ENCODE results near the gene FAM83F.

The FAM83F gene

GRCh38 chr22:39965748-39966147 is 29.0 kb upstream of the FAM83F start:
- H3K36me3 Mint-ChIP-seq (ENCODE audit: low read depth): no peaks in the 10 kb centered on the region
- H3K27me3 Mint-ChIP-seq (ENCODE audit: low read depth, poor library complexity): no peaks in the 10 kb centered on the region
- no peak for TF ChIP-seq CTCF (IDR thresholded peaks at IDR 0.05)
- no peaks in the 10 kb centered on the region for H3K9me3 Mint-ChIP-seq
- H3K4me1 Mint-ChIP-seq: peaks cover 40% of the 10 kb centered on the region
- H3K4me3 Mint-ChIP-seq: no peak overlapping the region
- no peak overlapping the region for H3K27ac Mint-ChIP-seq
- no peak for DNase-seq

GRCh38 chr22:39966470-39966869 is 28.3 kb upstream of the FAM83F start:
- Mint-ChIP-seq H3K4me3 (no peak overlapping the region), H3K36me3 (ENCODE audit: low read depth) (no peaks in the 10 kb centered on the region), H3K27me3 (ENCODE audit: low read depth, poor library complexity) (no peaks in the 10 kb centered on the region), H3K4me1 (peaks cover 43% of the 10 kb centered on the region), H3K9me3 (no peaks in the 10 kb centered on the region), H3K27ac (no peak overlapping the region)
- TF ChIP-seq CTCF (IDR thresholded peaks at IDR 0.05): no peak
- DNase-seq: no peak

GRCh38 chr22:39967103-39967829 is 27.5 kb upstream of the FAM83F start:
- no peak overlapping the region for H3K4me3 Mint-ChIP-seq
- no peaks in the 10 kb centered on the region for H3K27me3 Mint-ChIP-seq (ENCODE audit: low read depth, poor library complexity)
- H3K4me1 Mint-ChIP-seq: peaks cover 45% of the 10 kb centered on the region
- TF ChIP-seq CTCF (IDR thresholded peaks at IDR 0.05): no peak
- no peak for DNase-seq
- H3K36me3 Mint-ChIP-seq (ENCODE audit: low read depth): no peaks in the 10 kb centered on the region
- no peaks in the 10 kb centered on the region for H3K9me3 Mint-ChIP-seq
- no peak overlapping the region for H3K27ac Mint-ChIP-seq

GRCh38 chr22:39967996-39968972 is 26.5 kb upstream of the FAM83F start:
- Mint-ChIP-seq H3K36me3 (ENCODE audit: low read depth) (no peaks in the 10 kb centered on the region), H3K27ac (no peak overlapping the region), H3K4me1 (peaks cover 56% of the 10 kb centered on the region), H3K4me3 (no peak overlapping the region), H3K27me3 (ENCODE audit: low read depth, poor library complexity) (peaks cover 4% of the 10 kb centered on the region), H3K9me3 (no peaks in the 10 kb centered on the region)
- TF ChIP-seq CTCF (IDR thresholded peaks at IDR 0.05): no peak
- no peak for DNase-seq

GRCh38 chr22:39970742-39971141 is 24.0 kb upstream of the FAM83F start:
- Mint-ChIP-seq H3K4me3 (no peak overlapping the region), H3K27me3 (ENCODE audit: low read depth, poor library complexity) (peaks cover 6% of the 10 kb centered on the region)
- TF ChIP-seq CTCF (IDR thresholded peaks at IDR 0.05): no peak

More at GRCh38 chr22:39970742-39971141, 24.0 kb upstream of the FAM83F start:
- no peaks in the 10 kb centered on the region for H3K9me3 Mint-ChIP-seq
- no peak overlapping the region for H3K27ac Mint-ChIP-seq
- DNase-seq: no peak
- H3K4me1 Mint-ChIP-seq: peaks cover 63% of the 10 kb centered on the region
- no peaks in the 10 kb centered on the region for H3K36me3 Mint-ChIP-seq (ENCODE audit: low read depth)

Measured in nephron progenitor cell (in vitro differentiated cells).